Embryonic facial prominence (tissue), 1 donor: ENCODE results near the gene PDE8A.
"Not testable (repeated sequence)": the region's sequence is repeated elsewhere in the genome, so short reads cannot be mapped to it uniquely, and the experiment has no call there.

ENCODE experiments used
- DNase-seq: peaks from one replicate; pipeline ENCODE4 v3.0.0-alpha.2; 2016; ENCODE audit errors: extremely low spot score

PDE8A gene

DNA sequence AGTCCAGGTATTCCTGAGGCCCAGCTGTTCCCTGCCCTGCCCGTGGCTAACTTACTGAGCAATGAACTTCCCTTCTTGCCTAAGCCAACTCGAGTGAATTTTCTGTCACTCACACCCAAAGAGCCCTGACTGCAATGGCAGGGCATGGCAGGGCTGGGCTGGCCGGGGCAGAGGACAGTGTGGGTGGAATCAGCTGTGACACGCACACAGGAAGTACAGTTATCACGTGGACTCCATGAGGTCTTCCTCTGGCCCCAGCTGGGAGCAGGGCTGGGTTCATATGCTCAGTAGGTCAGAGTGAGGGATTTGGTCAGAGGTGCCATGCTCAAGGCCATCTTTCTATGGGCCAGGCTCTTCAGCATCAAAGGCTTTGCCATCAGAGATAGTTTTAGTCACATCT is 192.0 kb downstream of the PDE8A start:
- not testable (repeated sequence) for DNase-seq

DNA sequence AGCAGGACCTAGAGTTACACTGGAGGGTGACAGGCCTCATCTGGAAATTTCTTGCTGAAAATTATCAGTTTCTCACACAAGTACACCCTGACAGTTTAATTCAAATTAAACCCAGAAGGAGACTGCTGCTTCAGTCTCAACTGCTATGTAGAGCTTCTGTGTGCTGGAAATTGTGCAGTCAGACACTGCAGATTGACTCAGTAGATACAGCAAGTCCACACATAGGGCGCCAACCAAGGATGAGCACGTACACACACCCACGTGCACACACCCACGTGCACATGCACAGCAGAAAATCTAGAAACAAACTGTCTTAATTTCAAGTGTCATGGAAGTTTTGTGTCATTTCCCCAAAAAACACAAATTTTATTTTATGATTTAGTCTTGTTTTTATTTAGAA is 192.9 kb downstream of the PDE8A start:
- DNase-seq, result no peak

DNA sequence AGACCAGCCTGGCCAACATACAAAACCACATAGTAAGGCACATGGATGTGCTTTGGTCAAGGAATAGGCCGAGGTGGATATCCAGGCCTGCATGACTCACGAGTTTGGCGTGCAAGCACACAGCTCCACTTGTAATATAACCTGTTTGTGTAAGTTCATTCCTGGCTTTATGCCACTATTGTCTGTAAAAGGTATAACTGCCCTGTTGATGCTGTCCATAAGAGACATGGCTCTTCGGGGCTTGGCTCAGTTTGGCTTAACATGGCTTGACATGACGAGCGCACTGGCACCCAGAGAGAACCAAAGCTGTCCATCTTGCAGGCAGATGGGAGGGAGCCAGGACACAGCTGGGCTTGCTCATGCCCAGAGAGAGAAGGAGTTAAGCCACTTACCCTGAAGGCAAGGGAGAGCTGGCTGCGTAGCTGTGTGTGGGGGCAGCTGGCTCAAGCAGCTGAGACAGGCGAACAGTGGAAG is 195.4 kb downstream of the PDE8A start:
- not testable (repeated sequence) for DNase-seq

DNA sequence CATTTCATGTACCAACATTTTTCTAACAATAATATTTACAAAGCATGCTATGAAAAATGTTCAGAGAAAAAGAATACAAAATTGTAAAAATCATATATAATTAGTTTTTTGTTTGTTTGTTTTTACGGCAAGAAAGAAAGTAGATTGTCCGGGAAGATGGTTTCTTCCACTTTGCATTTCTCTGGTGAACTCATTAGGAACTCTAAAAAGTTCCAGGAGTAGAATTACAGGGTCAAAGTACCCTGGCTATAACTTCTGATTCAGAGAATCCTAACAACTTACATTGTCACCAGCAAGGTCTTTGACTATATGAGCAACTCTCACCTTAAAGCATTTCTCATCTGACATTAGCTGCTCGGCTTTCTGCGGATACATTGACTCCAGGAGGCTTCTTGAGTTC is 196.7 kb downstream of the PDE8A start:
- DNase-seq, result no peak

DNA sequence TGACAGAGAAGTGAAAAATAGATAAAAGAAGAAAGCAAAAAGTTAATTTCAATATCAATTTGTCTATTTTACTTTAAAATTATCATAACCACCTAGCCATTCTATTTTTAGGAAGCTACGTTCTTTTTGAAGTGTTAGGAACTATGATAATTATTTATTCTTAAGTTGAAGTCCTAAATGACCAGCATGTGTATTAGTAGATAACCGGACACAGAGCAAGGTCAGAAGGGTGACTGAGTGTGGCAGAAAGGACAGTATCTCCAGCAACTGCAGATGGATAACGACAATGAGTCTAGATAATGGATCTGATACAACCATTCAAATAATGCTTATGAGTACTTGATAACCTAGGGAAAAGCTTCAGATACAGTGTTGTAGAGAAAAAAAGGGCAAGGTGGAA is 198.0 kb downstream of the PDE8A start:
- no peak for DNase-seq

DNA sequence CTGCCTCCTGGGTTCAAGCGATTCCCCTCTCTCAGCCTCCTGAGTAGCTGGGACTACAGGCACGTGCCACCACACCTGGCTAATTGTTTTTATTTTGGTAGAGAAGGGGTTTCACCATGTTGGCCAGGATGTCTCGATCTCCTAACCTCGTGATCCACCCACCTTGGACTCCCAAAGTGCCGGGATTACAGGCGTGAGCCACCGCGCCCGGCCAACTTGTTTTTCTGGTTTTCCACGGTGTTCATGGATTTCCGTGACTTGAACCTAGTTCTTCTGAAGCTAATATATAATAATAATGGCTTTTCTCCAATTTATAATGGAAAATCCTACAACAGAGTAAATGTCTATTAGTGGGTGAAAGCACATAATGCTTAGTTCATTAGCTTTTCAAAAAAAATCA is 203.7 kb downstream of the PDE8A start:
- not testable (repeated sequence) for DNase-seq

DNA sequence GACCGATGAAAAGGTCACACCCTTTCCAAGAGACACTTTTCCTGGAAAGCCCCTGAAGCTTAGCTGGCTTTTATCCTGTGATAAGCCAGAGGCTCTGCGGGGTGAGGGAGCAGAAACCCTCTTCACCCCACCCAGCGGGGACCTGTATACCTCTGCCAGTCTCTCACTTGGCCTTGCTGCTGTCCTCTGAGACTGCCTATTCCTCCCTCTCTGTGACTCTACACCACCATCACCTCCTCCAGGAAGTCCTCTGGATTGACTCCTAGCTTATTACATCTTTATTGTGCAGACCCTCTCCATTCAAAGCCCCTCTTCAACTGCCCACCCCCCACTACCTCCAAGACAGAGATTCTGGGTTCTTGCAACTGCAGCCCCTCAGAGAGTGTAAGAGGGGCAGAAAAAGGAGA is 206.5 kb downstream of the PDE8A start:
- not testable (repeated sequence) for DNase-seq
